Measurements from ENCODE around the gene TEX35.

The TEX35 gene

DNA sequence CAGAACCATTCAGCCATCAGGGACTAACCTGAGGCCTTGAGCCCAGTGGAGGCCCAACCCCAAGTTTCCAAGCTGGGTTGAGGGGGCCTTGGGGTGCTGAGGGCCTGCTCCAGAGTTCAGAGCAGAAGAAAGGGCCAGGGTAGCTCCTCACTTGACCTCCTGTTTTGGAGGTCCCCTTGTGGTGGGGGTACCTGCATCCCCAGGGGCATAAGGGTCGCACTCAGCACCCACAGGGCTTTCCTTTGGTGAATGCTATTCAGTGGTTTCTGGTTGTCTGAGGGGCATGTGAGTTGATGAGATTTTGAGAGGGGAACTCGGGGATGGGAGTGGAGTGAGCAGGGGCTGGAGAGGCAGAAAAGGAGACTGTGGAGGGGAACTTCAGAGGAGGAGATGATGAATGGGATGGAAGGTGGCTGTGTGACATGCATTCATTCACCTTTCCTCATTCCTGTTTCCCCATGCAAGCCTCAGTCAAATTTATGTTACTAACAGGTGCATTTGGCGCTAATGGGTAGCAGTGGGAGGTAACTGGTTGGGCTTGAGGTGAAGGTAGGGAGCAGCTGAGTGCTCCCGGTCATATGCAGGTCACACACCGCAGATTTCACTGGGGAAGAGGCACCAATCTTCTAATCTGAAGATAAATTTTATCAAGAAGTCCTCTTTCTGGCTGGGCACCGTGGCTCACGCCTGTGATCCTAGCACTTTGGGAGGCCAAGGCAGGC lies 50.4 kb downstream of the TEX35 start:
- TF ChIP-seq, protein P1, sequence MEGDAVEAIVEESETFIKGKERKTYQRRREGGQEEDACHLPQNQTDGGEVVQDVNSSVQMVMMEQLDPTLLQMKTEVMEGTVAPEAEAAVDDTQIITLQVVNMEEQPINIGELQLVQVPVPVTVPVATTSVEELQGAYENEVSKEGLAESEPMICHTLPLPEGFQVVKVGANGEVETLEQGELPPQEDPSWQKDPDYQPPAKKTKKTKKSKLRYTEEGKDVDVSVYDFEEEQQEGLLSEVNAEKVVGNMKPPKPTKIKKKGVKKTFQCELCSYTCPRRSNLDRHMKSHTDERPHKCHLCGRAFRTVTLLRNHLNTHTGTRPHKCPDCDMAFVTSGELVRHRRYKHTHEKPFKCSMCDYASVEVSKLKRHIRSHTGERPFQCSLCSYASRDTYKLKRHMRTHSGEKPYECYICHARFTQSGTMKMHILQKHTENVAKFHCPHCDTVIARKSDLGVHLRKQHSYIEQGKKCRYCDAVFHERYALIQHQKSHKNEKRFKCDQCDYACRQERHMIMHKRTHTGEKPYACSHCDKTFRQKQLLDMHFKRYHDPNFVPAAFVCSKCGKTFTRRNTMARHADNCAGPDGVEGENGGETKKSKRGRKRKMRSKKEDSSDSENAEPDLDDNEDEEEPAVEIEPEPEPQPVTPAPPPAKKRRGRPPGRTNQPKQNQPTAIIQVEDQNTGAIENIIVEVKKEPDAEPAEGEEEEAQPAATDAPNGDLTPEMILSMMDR (IDR thresholded peaks at IDR 0.05; ENCODE audit: control insufficient read depth, insufficient read depth, low read depth, low read length, missing control alignments): no peak
- DNase-seq (ENCODE audit: low read depth): no peak
- H3K4me3 ChIP-seq (ENCODE audit: control insufficient read depth, low read depth, low read length): no peak overlapping the region

DNA sequence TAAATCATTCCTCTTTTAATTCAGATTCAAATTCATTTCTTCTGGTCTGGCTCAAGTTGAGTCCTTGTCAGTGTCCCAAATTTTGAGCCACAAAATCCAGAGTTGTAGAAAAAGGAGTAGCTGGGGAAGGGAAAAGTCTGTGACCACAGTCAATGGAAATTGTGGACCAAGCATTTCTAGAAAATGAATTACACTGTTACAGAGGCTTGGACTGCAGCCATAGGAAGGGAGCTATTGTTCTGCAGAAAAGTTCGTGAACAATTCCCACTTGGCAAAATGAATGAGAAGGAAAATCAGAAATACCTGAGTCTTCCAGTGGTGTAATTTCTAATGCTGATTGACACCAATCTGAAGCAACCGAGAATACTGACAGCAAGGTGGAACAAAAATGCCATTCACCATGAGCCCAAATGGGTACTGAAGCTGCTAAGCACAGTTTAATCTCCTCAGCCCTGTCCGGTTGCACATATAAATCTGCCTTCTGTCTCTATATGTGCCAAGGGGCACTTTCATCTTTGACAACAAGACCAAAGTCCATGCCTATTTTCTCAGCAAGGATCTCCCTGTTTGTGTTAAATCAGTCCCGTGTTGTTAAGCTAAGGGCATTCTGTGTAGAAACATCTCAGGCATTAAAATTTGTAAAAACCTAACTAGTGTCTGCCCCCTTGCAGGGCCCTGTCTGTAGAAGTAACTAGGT lies 51.3 kb downstream of the TEX35 start:
- H3K4me3 ChIP-seq (ENCODE audit: control insufficient read depth, low read depth, low read length): no peak overlapping the region
- DNase-seq (ENCODE audit: low read depth): no peak
- TF ChIP-seq, protein P1 (IDR thresholded peaks at IDR 0.05; ENCODE audit: control insufficient read depth, insufficient read depth, low read depth, low read length, missing control alignments): no peak

DNA sequence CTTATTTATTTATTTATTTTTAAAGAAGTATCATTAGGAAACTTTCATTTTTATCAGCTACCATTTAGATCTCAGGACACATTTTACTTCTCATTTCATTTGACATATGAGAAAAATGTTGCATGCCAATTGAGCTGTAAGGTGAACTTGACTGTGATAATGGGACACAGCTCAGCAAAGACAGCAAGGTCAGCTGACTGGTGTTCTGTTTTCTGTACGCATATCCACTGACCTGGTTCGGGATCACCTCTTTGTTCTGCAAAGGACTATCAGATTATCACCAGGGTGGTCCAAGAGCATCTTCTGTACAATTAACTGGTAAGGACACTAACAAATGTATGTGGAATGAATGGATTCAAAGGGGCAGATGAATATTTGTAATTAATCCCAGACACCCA lies 51.9 kb downstream of the TEX35 start:
- no peak overlapping the region for H3K4me3 ChIP-seq (ENCODE audit: control insufficient read depth, low read depth, low read length)
- DNase-seq (ENCODE audit: low read depth): no peak
- TF ChIP-seq, protein P1 (IDR thresholded peaks at IDR 0.05; ENCODE audit: control insufficient read depth, insufficient read depth, low read depth, low read length, missing control alignments): no peak

DNA sequence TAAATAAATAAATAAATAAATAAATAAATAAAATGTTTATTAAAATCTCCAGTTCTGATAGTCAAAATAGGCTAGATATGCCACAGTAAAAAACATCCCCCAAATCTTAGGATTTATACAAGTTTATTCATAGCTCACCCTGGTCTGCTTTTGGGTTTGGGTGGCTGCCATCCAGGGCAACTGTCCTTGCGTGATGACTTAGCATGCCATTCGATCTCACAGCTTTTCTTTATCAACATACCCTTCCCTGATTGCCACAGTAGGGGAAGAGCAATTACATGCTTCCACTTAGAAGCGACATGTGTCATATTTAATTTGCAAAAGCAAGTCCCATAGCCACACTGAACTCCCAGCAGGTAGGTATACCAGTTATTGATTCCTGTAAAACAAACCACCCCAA lies 52.7 kb downstream of the TEX35 start:
- TF ChIP-seq, protein P1 (IDR thresholded peaks at IDR 0.05; ENCODE audit: control insufficient read depth, insufficient read depth, low read depth, low read length, missing control alignments): no peak
- DNase-seq (ENCODE audit: low read depth): no peak
- H3K4me3 ChIP-seq (ENCODE audit: control insufficient read depth, low read depth, low read length): no peak overlapping the region

- DNase-seq (ENCODE audit: low read depth): peak; percentile 5
- TF ChIP-seq, protein P1 (IDR thresholded peaks at IDR 0.05; ENCODE audit: control insufficient read depth, insufficient read depth, low read depth, low read length, missing control alignments): no peak
Observed at GRCh38 chr1:178566187-178566586, 53.3 kb downstream of the TEX35 start.

DNA sequence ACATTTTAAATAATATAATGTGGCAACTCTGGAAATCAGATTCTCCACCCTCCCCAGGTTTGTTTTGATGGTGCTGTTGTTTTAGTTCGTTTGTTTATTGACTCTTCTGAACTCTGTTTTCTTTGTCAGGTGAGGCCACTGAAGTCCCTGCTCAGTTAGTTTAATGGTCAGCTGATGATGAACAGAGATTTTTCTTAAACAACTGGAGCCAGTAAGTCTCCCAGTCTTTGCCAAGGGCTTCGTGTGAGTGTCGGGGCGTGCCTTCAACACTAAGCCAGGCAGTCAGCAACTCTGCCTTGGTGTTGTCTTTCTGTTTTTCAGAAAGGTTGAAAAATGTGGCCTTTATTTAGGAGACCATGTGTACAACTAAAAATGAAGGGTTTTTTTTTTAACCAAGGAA lies 58.9 kb downstream of the TEX35 start:
- H3K4me3 ChIP-seq (ENCODE audit: control insufficient read depth, low read depth, low read length): no peak overlapping the region
- DNase-seq (ENCODE audit: low read depth): no peak
- TF ChIP-seq, protein P1 (IDR thresholded peaks at IDR 0.05; ENCODE audit: control insufficient read depth, insufficient read depth, low read depth, low read length, missing control alignments): no peak

More at GRCh38 chr1:178566187-178566586, 53.3 kb downstream of the TEX35 start:
- no peak overlapping the region for H3K4me3 ChIP-seq (ENCODE audit: control insufficient read depth, low read depth, low read length)
